ENCODE data around the gene FARS2.

GRCh38 chr6:5522147-5522546 lies 260.8 kb downstream of the FARS2 start:
- TF ChIP-seq EP300 (conservative IDR thresholded peaks at IDR 0.05; ENCODE audit: poor library complexity, severe bottlenecking), result no peak
- no peak for TF ChIP-seq CTCF (IDR thresholded peaks at IDR 0.05; ENCODE audit: poor library complexity, severe bottlenecking)
- no peak for TF ChIP-seq POLR2AphosphoS5 (IDR thresholded peaks at IDR 0.05)
- no peak for TF ChIP-seq MXI1 (conservative IDR thresholded peaks at IDR 0.05; ENCODE audit: poor library complexity, severe bottlenecking)
- no peak for TF ChIP-seq EZH2 (IDR thresholded peaks at IDR 0.05; ENCODE audit: borderline replicate concordance, insufficient read depth, low read length, poor library complexity, severe bottlenecking)
